HEK293 (cell line): ENCODE results near the gene NAXE.
A peak's percentile ranks its signal among the peaks of the same experiment; 100 is the strongest.

Experiments used
- CTCF ChIA-PET: fragments of 350-600 bp; formaldehyde crosslinking; extraction: SDS; loops from one replicate; lab custom pipeline; 2021; ENCODE audit warnings: antibody characterized with exemption; lab: Yijun Ruan, JAX
- POLR2A ChIA-PET: fragments of 300-600 bp; formaldehyde crosslinking; extraction: SDS; loops from one replicate; lab custom pipeline; 2020; ENCODE audit warnings: antibody characterized with exemption, inconsistent platforms; lab: Yijun Ruan, JAX
- H3K27ac ChIP-seq: fragments of 200-500 bp; sonication (Bioruptor generic); 2 replicates; pipeline ENCODE4 v1.5.1; 2014; ENCODE audit warnings: low read depth, low read length, control low read depth, inconsistent platforms; ENCODE audit errors: extremely low read depth
- H3K36me3 ChIP-seq, 2 experiments: fragments of 200-500 bp in 1 of 2; sonication (Bioruptor generic) in 1 of 2; 1 replicate in 1 of 2; 2 replicates in 1 of 2; pipeline ENCODE4 v1.5.1; 2014 to 2017; ENCODE audit warnings: inconsistent platforms in 2 of 2, low read length in 2 of 2; ENCODE audit not compliant: control insufficient read depth in 2 of 2, insufficient read depth in 1 of 2
- H3K4me1 ChIP-seq: fragments of 200-500 bp; sonication (Bioruptor generic); 2 replicates; pipeline ENCODE4 v1.5.1; 2014; ENCODE audit warnings: mild to moderate bottlenecking, low read length, inconsistent platforms; ENCODE audit not compliant: control insufficient read depth, insufficient read depth
- H3K4me3 ChIP-seq: 2 replicates; pipeline ENCODE4 v1.5.1; 2011; ENCODE audit warnings: low read depth, mild to moderate bottlenecking, control low read depth, low read length, moderate library complexity
- H3K9me3 ChIP-seq: fragments of 200-500 bp; sonication (Bioruptor generic); 2 replicates; pipeline ENCODE4 v1.5.1; 2014; ENCODE audit warnings: low read depth, low read length, inconsistent platforms; ENCODE audit not compliant: control insufficient read depth, insufficient read depth
- GLIS1 ChIP-seq: fragments of 450-650 bp; formaldehyde crosslinking; IDR thresholded peaks from 2 replicates; pipeline ENCODE4 v1.5.1; 2016; ENCODE audit warnings: missing biosample characterization, missing genetic modification characterization
- HOXC10 ChIP-seq: sonication (generic); formaldehyde crosslinking; IDR thresholded peaks from 2 replicates; pipeline ENCODE4 v1.8.1; 2023; ENCODE audit warnings: mild to moderate bottlenecking, missing genetic modification reagents
- REPIN1 ChIP-seq: fragments of 450-650 bp; formaldehyde crosslinking; IDR thresholded peaks from 2 replicates; pipeline ENCODE4 v1.5.1; 2017; ENCODE audit warnings: missing biosample characterization, missing genetic modification characterization, low read depth
- SALL2 ChIP-seq: fragments of 450-650 bp; formaldehyde crosslinking; IDR thresholded peaks from 2 replicates; pipeline ENCODE4 v1.5.0; 2017; ENCODE audit warnings: missing biosample characterization, mild to moderate bottlenecking, missing genetic modification characterization, borderline replicate concordance
- SCRT1 ChIP-seq: fragments of 450-650 bp; formaldehyde crosslinking; IDR thresholded peaks from 2 replicates; pipeline ENCODE4 v1.5.1; 2016; ENCODE audit warnings: missing biosample characterization, missing genetic modification characterization, borderline replicate concordance
- SCRT2 ChIP-seq: fragments of 450-650 bp; formaldehyde crosslinking; IDR thresholded peaks from 2 replicates; pipeline ENCODE4 v1.5.1; 2016; ENCODE audit warnings: missing biosample characterization, missing genetic modification characterization
- SETDB1 ChIP-seq: IDR thresholded peaks from one replicate; pipeline ENCODE4 v1.6.1; 2017; ENCODE audit warnings: mild to moderate bottlenecking, low read length, moderate library complexity, mixed read lengths; ENCODE audit not compliant: insufficient read length
- ZBTB1 ChIP-seq: fragments of 450-650 bp; formaldehyde crosslinking; IDR thresholded peaks from 2 replicates; pipeline ENCODE4 v1.5.1; 2016; ENCODE audit warnings: missing biosample characterization, missing genetic modification characterization
- ZEB2 ChIP-seq: fragments of 450-650 bp; formaldehyde crosslinking; IDR thresholded peaks from 2 replicates; pipeline ENCODE4 v1.5.1; 2016; ENCODE audit warnings: missing biosample characterization, missing genetic modification characterization
- ZFHX2 ChIP-seq: fragments of 450-650 bp; formaldehyde crosslinking; conservative IDR thresholded peaks from 2 replicates; pipeline ENCODE4 v1.5.1; 2016; ENCODE audit warnings: missing biosample characterization, missing genetic modification characterization
- ZFP3 ChIP-seq: fragments of 450-650 bp; formaldehyde crosslinking; IDR thresholded peaks from 2 replicates; pipeline ENCODE4 v1.5.1; 2016; ENCODE audit warnings: low read depth, missing biosample characterization, missing genetic modification characterization
- ZIC2 ChIP-seq: fragments of 450-650 bp; formaldehyde crosslinking; IDR thresholded peaks from 2 replicates; pipeline ENCODE4 v1.5.1; 2016; ENCODE audit warnings: missing biosample characterization, missing genetic modification characterization
- ZNF324 ChIP-seq: fragments of 450-650 bp; formaldehyde crosslinking; IDR thresholded peaks from 2 replicates; pipeline ENCODE4 v1.5.1; 2016; ENCODE audit warnings: missing biosample characterization, missing genetic modification characterization
- ZNF350 ChIP-seq: fragments of 450-650 bp; formaldehyde crosslinking; IDR thresholded peaks from 2 replicates; pipeline ENCODE4 v1.5.0; 2017; ENCODE audit warnings: missing biosample characterization, mild to moderate bottlenecking, missing genetic modification characterization
- ZNF521 ChIP-seq: fragments of 450-650 bp; formaldehyde crosslinking; IDR thresholded peaks from 2 replicates; pipeline ENCODE4 v1.5.1; 2017; ENCODE audit warnings: missing biosample characterization, mild to moderate bottlenecking, missing genetic modification characterization
- ZNF777 ChIP-seq: fragments of 450-650 bp; formaldehyde crosslinking; IDR thresholded peaks from 2 replicates; pipeline ENCODE4 v1.5.1; 2017; ENCODE audit warnings: missing biosample characterization, missing genetic modification characterization, borderline replicate concordance
- ZSCAN16 ChIP-seq: fragments of 450-650 bp; formaldehyde crosslinking; IDR thresholded peaks from 2 replicates; pipeline ENCODE4 v1.5.1; 2016; ENCODE audit warnings: missing biosample characterization, missing genetic modification characterization
- TF ChIP-seq, protein P1 (sequence below): fragments of 450-650 bp; formaldehyde crosslinking; IDR thresholded peaks from 2 replicates; pipeline ENCODE4 v1.5.1; 2016; ENCODE audit warnings: missing biosample characterization, missing genetic modification characterization
- TF ChIP-seq, protein P2 (sequence below): fragments of 450-650 bp; formaldehyde crosslinking; conservative IDR thresholded peaks from 2 replicates; pipeline ENCODE4 v1.5.1; 2016; ENCODE audit warnings: low read depth, missing biosample characterization, missing genetic modification characterization
- TF ChIP-seq, protein P3 (sequence below): fragments of 450-650 bp; formaldehyde crosslinking; IDR thresholded peaks from 2 replicates; pipeline ENCODE4 v1.5.1; 2016; ENCODE audit warnings: missing biosample characterization, missing genetic modification characterization
- TF ChIP-seq, protein P4 (sequence below): fragments of 450-650 bp; formaldehyde crosslinking; IDR thresholded peaks from 2 replicates; pipeline ENCODE4 v1.5.1; 2016; ENCODE audit warnings: missing biosample characterization, missing genetic modification characterization
- TF ChIP-seq, protein P5 (sequence below): fragments of 450-650 bp; IDR thresholded peaks from 2 replicates; pipeline ENCODE4 v1.5.1; 2018; ENCODE audit warnings: missing biosample characterization, mild to moderate bottlenecking, missing genetic modification characterization

NAXE gene

DNA sequence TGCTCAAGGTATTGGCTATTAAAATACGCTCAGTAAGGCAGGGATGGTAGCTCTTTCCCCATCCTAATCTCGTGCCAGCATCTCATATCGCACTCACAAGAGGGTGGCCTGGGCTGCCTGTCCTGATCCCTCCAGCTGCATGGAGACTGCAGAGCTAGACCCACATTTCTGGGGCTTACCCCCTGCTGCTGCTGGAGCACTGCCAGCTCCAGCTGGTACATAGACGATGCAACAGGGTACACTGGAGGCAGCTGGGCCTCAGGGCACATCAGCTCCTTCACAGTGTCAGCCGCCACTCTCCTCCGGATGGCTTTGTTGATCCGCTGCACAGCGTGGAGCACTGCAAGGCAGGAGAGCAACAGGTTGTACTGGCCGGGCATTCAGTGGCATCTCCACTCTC, 35.2 kb upstream of the NAXE start:
- Histone ChIP-seq H3K36me3 (peaks cover 26 to 74% of the 10 kb centered on the region in 2 experiments), H3K27ac (no peak overlapping the region), H3K4me3 (no peak overlapping the region), H3K9me3 (no peaks in the 10 kb centered on the region), H3K4me1 (no peaks in the 10 kb centered on the region)
- ChIA-PET POLR2A (interaction anchor here (0.8 to 1.8 kb wide), 2 partner anchors 9 to 25 kb away, joined by 3 to 4 read pairs; no protein-coding TSS in a partner anchor), CTCF (no interaction called here)
- TF ChIP-seq ZEB2 (tag by site-specific recombination), result no peak
- peak; percentile 84 for TF ChIP-seq ZIC2
- TF ChIP-seq REPIN1, result no peak
- no peak for TF ChIP-seq ZNF350 (tag by site-specific recombination)
- no peak for TF ChIP-seq ZNF521 (tag by site-specific recombination)
- TF ChIP-seq ZBTB1 (tag by site-specific recombination), result no peak
- no peak for TF ChIP-seq ZFP3
- TF ChIP-seq, protein P1, sequence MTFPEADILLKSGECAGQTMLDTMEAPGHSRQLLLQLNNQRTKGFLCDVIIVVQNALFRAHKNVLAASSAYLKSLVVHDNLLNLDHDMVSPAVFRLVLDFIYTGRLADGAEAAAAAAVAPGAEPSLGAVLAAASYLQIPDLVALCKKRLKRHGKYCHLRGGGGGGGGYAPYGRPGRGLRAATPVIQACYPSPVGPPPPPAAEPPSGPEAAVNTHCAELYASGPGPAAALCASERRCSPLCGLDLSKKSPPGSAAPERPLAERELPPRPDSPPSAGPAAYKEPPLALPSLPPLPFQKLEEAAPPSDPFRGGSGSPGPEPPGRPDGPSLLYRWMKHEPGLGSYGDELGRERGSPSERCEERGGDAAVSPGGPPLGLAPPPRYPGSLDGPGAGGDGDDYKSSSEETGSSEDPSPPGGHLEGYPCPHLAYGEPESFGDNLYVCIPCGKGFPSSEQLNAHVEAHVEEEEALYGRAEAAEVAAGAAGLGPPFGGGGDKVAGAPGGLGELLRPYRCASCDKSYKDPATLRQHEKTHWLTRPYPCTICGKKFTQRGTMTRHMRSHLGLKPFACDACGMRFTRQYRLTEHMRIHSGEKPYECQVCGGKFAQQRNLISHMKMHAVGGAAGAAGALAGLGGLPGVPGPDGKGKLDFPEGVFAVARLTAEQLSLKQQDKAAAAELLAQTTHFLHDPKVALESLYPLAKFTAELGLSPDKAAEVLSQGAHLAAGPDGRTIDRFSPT (tag by site-specific recombination), result no peak
- TF ChIP-seq ZNF324, result no peak
- no peak for TF ChIP-seq ZSCAN16 (tag by site-specific recombination)
- TF ChIP-seq, protein P2, sequence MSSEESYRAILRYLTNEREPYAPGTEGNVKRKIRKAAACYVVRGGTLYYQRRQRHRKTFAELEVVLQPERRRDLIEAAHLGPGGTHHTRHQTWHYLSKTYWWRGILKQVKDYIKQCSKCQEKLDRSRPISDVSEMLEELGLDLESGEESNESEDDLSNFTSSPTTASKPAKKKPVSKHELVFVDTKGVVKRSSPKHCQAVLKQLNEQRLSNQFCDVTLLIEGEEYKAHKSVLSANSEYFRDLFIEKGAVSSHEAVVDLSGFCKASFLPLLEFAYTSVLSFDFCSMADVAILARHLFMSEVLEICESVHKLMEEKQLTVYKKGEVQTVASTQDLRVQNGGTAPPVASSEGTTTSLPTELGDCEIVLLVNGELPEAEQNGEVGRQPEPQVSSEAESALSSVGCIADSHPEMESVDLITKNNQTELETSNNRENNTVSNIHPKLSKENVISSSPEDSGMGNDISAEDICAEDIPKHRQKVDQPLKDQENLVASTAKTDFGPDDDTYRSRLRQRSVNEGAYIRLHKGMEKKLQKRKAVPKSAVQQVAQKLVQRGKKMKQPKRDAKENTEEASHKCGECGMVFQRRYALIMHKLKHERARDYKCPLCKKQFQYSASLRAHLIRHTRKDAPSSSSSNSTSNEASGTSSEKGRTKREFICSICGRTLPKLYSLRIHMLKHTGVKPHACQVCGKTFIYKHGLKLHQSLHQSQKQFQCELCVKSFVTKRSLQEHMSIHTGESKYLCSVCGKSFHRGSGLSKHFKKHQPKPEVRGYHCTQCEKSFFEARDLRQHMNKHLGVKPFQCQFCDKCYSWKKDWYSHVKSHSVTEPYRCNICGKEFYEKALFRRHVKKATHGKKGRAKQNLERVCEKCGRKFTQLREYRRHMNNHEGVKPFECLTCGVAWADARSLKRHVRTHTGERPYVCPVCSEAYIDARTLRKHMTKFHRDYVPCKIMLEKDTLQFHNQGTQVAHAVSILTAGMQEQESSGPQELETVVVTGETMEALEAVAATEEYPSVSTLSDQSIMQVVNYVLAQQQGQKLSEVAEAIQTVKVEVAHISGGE (tag by site-specific recombination), result no peak
- TF ChIP-seq, protein P3, sequence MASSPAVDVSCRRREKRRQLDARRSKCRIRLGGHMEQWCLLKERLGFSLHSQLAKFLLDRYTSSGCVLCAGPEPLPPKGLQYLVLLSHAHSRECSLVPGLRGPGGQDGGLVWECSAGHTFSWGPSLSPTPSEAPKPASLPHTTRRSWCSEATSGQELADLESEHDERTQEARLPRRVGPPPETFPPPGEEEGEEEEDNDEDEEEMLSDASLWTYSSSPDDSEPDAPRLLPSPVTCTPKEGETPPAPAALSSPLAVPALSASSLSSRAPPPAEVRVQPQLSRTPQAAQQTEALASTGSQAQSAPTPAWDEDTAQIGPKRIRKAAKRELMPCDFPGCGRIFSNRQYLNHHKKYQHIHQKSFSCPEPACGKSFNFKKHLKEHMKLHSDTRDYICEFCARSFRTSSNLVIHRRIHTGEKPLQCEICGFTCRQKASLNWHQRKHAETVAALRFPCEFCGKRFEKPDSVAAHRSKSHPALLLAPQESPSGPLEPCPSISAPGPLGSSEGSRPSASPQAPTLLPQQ, result no peak
- TF ChIP-seq ZFHX2 (tag by site-specific recombination), result no peak
- peak; percentile 75 for TF ChIP-seq SCRT1 (tag by site-specific recombination)
- TF ChIP-seq, protein P4, sequence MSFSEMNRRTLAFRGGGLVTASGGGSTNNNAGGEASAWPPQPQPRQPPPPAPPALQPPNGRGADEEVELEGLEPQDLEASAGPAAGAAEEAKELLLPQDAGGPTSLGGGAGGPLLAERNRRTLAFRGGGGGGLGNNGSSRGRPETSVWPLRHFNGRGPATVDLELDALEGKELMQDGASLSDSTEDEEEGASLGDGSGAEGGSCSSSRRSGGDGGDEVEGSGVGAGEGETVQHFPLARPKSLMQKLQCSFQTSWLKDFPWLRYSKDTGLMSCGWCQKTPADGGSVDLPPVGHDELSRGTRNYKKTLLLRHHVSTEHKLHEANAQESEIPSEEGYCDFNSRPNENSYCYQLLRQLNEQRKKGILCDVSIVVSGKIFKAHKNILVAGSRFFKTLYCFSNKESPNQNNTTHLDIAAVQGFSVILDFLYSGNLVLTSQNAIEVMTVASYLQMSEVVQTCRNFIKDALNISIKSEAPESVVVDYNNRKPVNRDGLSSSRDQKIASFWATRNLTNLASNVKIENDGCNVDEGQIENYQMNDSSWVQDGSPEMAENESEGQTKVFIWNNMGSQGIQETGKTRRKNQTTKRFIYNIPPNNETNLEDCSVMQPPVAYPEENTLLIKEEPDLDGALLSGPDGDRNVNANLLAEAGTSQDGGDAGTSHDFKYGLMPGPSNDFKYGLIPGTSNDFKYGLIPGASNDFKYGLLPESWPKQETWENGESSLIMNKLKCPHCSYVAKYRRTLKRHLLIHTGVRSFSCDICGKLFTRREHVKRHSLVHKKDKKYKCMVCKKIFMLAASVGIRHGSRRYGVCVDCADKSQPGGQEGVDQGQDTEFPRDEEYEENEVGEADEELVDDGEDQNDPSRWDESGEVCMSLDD (tag by site-specific recombination), result no peak
- TF ChIP-seq ZNF777 (tag by site-specific recombination), result no peak
- peak; percentile 94 for TF ChIP-seq SCRT2
- TF ChIP-seq SETDB1, result no peak
- no peak for TF ChIP-seq HOXC10 (CRISPR knock-in tag)
- peak; percentile 45; the same call in 1 of the 2 replicates for TF ChIP-seq GLIS1 (tag by site-specific recombination)
- no peak for TF ChIP-seq SALL2 (tag by site-specific recombination)
- TF ChIP-seq, protein P5, sequence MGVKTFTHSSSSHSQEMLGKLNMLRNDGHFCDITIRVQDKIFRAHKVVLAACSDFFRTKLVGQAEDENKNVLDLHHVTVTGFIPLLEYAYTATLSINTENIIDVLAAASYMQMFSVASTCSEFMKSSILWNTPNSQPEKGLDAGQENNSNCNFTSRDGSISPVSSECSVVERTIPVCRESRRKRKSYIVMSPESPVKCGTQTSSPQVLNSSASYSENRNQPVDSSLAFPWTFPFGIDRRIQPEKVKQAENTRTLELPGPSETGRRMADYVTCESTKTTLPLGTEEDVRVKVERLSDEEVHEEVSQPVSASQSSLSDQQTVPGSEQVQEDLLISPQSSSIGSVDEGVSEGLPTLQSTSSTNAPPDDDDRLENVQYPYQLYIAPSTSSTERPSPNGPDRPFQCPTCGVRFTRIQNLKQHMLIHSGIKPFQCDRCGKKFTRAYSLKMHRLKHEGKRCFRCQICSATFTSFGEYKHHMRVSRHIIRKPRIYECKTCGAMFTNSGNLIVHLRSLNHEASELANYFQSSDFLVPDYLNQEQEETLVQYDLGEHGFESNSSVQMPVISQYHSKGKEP (tag by site-specific recombination), result no peak
